ENCODE measurements around the gene TRPV4. TPM values are rescaled to one million over a fixed set of nuclear protein-coding genes. Genes with fewer than 3 reads are reported as not detected.

The TRPV4 gene
- total RNA-seq, 2 experiments from 2014 or later = not detected

DNA sequence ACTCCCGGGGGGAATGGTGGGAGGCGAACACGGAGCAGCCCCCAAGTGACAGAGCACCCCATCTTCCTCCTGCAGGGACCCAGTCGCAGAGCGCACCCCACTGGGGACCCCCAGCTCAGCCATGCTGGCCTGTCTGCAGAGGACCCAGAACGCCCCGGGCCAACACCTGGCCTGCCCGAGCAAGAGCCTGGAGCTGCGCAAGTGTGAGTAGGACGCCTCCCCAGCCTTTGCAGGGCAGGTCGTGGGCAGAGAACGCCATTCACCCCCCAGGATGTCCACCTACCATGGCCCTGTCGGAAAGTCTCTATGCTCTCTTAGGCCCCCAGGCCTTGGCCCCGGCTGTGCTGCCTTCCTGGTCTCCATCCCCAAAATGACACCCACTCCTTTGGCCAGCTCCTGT, 89.2 kb downstream of the TRPV4 start:
- Mint-ChIP-seq H3K4me3 (no peak overlapping the region), H3K36me3 (no peaks in the 10 kb centered on the region), H3K9me3 (no peaks in the 10 kb centered on the region)

DNA sequence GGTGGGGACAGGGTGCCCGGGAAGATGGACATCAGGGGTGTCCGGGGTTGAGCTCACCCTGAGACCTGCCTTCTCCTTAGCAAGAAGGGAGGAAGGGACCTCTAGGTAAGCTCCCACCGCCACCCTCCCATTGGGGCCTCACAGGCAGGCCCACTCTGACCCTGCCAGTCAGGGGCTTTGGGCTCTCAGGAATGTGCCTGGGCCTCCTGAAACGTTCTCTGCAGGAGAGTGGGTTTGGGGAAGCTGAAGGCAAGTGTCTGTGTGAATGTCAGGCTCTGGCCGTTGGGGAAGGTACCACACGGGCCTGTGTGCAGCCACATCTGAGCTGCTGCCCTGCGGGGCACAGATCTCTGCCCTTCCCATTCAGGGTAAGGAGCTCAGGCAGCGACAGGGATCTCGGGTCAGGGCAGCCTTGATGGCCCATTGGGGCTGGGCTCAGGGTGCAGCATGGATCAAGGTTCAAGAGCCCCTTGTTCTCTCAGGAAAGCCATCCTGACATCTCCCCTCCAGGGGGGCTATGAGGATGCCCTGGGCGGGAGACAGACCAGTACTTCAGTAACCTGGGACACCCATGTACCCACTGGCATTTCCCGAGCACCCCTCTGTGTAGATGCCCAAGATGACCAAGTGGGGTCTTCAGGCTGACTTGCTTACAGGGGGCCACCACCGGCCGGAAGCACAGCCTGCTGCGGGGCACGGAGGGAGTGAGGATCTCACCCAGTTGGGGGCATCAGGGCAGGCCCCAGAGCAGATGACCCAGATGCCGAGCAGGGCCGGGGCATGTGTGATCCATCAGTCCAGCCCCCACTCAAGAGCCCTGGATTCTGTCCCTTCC, 89.9 kb downstream of the TRPV4 start:
- no peak overlapping the region for H3K4me3 Mint-ChIP-seq
- no peaks in the 10 kb centered on the region for H3K36me3 Mint-ChIP-seq
- no peaks in the 10 kb centered on the region for H3K4me1 Mint-ChIP-seq
- H3K9me3 Mint-ChIP-seq = no peaks in the 10 kb centered on the region
- peaks cover 6% of the 10 kb centered on the region for H3K27me3 Mint-ChIP-seq
- no peak overlapping the region for H3K27ac Mint-ChIP-seq
- DNase-seq = no peak

More for the DNA sequence above, 89.2 kb downstream of the TRPV4 start:
- Mint-ChIP-seq H3K4me1 (no peaks in the 10 kb centered on the region), H3K27ac (no peak overlapping the region), H3K27me3 (peaks cover 6% of the 10 kb centered on the region)
- DNase-seq = no peak

DNA sequence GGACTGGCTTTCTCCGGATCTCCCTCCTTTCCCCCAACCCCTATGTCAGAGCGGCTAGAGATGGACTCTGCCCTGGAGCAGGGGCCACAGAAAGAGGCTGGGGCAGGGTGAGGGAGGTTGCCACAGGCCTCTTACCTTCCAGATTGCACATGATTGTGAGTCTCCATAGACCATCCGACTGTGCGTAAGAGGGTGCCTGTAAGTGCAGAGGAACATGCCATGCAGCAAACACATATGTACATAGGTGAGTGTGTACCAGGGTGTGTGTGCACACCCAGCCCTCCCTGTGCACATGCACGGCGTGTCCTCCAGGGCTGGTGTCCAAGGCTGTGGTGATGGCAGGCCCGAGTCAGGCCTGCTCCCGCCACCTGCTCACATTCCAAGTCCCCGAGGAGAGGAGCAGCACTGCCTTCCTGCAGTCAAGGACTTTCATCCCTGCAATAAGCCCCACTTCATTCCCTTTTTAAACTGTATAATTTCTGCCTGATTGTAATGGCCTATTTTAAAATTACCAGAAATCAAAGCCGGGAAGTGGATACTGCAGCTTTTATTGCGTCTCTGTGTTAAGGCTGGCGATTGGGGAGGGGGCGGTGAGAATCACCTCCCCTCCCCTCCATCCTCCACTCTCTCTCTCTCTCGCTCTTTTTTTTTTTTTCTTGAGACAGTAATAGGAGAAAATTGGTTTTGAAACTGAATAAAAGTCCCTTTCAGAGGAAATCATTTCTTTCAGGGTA, 91.1 kb downstream of the TRPV4 start:
- H3K9me3 Mint-ChIP-seq = no peaks in the 10 kb centered on the region
- H3K36me3 Mint-ChIP-seq = no peaks in the 10 kb centered on the region
- H3K4me1 Mint-ChIP-seq = no peaks in the 10 kb centered on the region
- H3K27ac Mint-ChIP-seq = no peak overlapping the region
- peaks cover 6% of the 10 kb centered on the region for H3K27me3 Mint-ChIP-seq
- no peak for DNase-seq
- H3K4me3 Mint-ChIP-seq = no peak overlapping the region

DNA sequence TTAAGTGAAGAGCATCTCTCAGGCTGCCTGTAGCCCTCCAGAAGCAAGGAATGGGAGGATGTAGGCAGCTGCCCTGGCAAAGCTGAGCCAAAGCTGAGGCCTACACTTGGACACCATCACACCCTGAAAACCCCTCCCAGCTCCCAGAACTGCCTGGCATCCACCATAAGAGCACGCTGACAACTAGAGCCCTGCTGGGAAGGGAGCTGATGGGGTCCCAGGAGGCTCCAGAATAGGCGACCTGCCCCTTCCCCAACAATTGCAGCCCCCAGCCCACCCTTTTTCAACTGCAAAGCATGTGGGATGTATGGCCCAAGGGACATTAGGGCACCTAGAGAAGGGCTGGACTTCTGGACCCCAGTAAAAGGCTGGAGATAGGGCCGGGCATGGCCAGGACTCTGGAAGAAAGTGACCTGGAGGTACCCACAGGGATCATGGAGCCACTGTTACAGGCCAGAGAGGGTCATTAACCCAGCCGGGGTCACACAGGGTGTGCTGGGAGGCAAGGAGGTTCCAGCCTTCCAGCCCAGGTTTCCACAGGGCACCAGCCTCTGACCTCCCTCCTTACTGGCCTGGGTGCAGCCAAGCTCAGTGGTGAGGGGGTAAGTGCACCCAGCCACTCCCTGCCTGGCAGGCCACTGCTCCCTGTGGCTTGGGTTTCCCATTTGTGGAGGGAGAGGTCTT, 91.8 kb downstream of the TRPV4 start:
- Mint-ChIP-seq H3K27ac (no peak overlapping the region), H3K27me3 (peaks cover 9% of the 10 kb centered on the region), H3K4me1 (no peaks in the 10 kb centered on the region), H3K36me3 (no peaks in the 10 kb centered on the region), H3K4me3 (no peak overlapping the region), H3K9me3 (no peaks in the 10 kb centered on the region)
- DNase-seq = no peak

DNA sequence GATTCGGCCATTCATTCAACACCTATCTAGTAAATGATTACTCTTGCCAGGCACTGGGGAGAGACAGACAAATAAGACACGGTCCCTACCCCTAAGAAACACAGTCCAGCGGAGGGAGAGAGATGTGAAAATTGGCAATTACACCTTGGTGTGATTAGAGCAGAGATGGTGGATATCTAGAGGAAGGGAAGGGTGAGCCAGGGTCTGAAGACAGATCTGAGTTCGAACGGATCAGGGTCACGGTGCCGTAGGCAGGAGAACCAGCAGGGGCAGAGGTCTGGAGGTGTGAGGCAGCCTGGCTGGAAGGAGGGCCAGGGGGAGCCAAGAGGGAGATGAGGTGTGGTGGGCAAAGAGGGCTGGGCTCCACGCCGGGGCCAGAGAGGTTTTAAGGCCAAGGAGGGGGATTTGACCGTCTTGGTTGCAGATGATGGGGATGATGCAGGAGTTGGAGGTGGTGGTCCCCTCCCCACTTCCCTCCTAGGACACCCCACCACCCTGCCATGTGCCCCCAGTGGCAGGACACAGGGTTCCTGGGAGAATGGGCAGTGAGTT, 92.4 kb downstream of the TRPV4 start:
- Mint-ChIP-seq H3K4me3 (no peak overlapping the region), H3K9me3 (no peaks in the 10 kb centered on the region), H3K27ac (no peak overlapping the region), H3K27me3 (peaks cover 11% of the 10 kb centered on the region), H3K36me3 (no peaks in the 10 kb centered on the region), H3K4me1 (no peaks in the 10 kb centered on the region)
- no peak for DNase-seq

DNA sequence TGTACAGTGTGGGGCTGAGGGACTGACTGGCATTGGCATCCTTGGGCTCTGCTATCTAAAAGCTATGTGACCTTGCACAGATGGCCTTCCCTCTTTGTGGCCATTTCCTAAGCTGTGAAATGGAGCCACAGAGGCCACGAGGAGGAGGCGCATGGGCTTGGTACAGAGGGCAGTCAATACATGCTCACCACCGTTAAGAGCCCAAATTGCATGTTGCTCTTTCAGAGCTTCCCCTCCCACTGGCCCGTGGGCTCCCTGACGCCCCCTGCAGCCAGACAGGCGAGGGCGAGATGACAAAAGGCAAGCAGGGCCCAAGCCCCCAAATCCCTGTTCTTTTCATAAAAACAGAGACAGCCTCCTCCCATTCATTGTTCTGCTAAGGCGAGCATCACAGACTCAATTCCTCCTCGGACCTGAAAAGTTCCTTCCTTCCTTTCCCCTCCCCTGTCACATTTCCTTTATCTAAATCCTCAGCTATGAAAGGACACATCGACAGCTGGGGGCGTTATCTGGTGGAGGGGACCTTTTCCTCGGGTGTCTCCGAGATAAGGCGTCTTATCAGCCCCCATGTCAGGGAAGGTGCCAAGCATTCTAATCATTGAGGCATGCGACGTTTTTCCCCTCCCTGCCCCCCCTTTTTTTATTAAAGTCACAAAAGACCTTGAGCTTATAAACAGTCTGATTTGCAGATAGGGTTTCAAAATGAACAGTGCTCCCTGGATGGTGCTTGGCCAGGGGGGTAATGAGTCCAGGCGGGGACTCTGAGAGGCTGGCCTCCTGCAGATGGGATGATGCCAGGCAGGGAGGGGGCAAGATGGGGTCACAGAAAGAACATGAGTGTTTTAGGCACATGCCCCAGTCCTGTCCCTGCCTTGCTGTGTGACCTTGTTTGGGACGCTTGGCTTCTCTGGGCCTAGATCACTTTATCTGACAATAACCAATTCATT, 93.2 kb downstream of the TRPV4 start:
- no peak overlapping the region for H3K4me3 Mint-ChIP-seq
- no peak for DNase-seq
- peaks cover 19% of the 10 kb centered on the region for H3K27me3 Mint-ChIP-seq
- no peak overlapping the region for H3K27ac Mint-ChIP-seq
- H3K9me3 Mint-ChIP-seq = no peaks in the 10 kb centered on the region
- H3K36me3 Mint-ChIP-seq = no peaks in the 10 kb centered on the region
- H3K4me1 Mint-ChIP-seq = no peaks in the 10 kb centered on the region

DNA sequence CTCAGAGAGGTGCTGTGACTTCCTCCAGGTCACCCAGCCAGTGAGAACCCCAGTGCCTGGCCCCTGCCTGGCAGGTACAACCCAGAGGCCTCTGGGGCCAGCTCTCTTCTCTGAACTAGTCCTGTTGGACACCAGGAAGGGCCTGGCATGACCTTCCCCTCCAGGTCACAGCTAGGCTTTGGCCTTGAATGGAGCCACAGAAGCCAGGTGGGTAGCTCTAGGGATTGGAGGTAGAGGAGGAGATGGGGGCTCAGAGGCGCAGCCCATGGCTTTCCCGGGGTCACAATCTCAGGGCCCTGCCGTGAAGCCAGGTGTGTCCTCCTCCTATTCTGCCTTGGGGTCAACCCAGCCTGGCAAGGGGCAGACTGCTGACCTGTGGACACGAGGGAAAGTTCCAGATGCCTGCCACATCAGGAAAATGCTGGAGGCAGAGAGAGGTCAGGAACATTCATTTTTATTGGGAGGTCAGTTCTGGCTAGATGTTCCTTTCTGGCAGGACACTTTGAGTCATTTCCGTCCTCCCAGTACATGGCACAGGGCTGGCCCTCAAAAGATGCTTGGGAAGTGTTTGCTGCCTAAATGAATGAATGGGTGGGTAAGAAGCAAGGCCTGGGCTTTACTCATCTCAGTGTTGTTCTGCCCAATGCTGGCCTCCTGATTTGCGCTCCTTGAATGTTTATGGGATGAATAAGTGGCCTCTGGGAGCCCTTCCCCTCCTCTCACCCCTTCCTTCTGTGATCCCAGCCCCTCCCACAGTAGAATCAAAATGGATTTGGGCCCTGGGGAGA, 94.1 kb downstream of the TRPV4 start:
- no peaks in the 10 kb centered on the region for H3K4me1 Mint-ChIP-seq
- no peak overlapping the region for H3K4me3 Mint-ChIP-seq
- no peak for DNase-seq
- peaks cover 28% of the 10 kb centered on the region for H3K27me3 Mint-ChIP-seq
- no peak overlapping the region for H3K27ac Mint-ChIP-seq
- no peaks in the 10 kb centered on the region for H3K9me3 Mint-ChIP-seq
- H3K36me3 Mint-ChIP-seq = no peaks in the 10 kb centered on the region

DNA sequence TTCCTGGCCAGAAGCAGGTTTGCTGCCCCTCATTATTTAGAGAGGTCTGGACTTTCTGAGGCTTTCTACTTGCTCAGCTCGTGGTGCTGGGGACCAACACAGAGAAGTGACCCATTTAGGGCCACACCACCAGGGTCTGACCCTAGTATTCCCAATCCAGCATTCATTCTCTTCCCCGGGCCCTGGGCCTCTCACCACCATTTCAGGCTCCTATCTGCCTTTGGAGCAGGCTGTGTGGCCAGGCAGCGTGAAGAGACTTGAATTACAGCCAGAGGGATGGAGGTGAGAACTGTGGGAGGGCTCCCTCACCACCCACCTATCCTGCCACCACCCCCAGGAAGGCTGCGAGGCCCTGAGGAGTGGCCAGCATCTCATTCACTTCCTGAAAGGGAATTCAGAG, 95.0 kb downstream of the TRPV4 start:
- DNase-seq = no peak
- H3K36me3 Mint-ChIP-seq = no peaks in the 10 kb centered on the region
- no peaks in the 10 kb centered on the region for H3K4me1 Mint-ChIP-seq
- H3K27me3 Mint-ChIP-seq = peaks cover 35% of the 10 kb centered on the region
- H3K9me3 Mint-ChIP-seq = no peaks in the 10 kb centered on the region
- H3K27ac Mint-ChIP-seq = no peak overlapping the region
- no peak overlapping the region for H3K4me3 Mint-ChIP-seq

DNA sequence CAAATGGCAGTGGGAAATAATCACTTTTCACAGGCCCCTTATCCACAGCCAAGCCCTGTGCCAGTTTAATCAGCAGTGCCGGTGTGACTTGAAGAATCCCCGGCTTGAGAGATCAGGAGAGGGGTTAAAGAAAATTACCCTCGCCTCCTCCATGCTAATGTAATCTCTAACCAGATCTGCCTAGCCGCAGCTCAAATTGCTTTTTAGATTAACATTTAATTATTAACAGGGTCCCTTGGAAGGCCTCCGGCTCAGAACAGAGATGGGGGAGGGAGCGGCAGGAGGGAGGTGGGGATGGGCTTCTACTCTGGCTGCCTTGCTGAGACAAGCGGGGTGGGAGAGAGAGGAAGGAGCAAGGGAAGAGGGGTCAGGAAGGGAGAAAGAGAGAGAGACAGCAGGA, 95.6 kb downstream of the TRPV4 start:
- DNase-seq = no peak
- Mint-ChIP-seq H3K9me3 (no peaks in the 10 kb centered on the region), H3K27ac (no peak overlapping the region), H3K27me3 (peaks cover 39% of the 10 kb centered on the region), H3K36me3 (no peaks in the 10 kb centered on the region), H3K4me3 (no peak overlapping the region), H3K4me1 (no peaks in the 10 kb centered on the region)

DNA sequence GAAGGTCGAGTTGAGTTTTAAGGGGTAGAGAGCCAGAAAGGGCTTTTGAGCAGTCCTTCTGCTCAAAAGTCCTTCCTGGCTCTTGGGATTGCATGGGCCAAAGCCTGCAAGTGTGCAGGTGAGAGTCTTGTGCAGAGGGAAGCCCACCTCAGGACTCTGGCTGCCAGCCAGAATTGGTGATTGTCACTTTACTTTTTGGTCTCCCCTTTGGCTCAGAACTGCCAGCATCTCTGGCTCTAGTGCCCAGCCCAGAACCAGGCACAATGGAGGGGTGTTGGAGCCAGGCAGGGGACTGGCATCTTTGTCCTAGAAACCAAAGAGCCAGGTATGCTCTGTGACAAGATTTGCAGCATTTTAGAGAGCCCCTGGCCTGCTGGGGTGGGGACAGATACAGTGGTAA, 96.1 kb downstream of the TRPV4 start:
- no peaks in the 10 kb centered on the region for H3K4me1 Mint-ChIP-seq
- no peaks in the 10 kb centered on the region for H3K9me3 Mint-ChIP-seq
- H3K27me3 Mint-ChIP-seq = peaks cover 39% of the 10 kb centered on the region
- no peak for DNase-seq
- H3K27ac Mint-ChIP-seq = no peak overlapping the region
- no peak overlapping the region for H3K4me3 Mint-ChIP-seq
- H3K36me3 Mint-ChIP-seq = no peaks in the 10 kb centered on the region

DNA sequence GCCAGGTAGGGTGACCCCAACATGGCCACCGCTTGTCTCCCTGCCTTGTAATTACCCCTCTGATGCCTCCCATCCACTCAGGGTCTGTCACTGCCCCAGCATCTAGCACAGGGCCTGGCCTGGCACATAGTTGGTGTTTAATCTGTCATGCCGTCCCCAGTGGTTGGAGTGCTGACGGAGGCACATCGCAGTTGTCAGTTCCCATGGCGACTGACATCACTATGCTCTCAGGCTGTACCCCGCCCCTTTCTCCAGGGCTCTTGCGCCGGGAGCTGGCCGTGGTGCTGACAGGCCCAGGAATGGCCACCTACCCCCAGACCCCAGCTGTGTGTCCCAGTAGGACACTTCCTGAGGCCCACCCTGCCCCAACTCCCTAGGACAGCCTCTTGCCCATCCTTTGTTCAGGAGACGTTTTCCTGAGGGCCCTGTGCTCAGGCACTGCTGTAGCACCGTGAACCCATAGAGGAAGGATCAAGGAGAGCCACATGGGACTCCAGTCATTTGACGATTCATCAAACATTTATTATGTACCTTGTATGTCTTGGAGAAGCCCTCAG, 96.6 kb downstream of the TRPV4 start:
- peak; percentile 18 for DNase-seq
- Mint-ChIP-seq H3K9me3 (no peaks in the 10 kb centered on the region), H3K4me1 (no peaks in the 10 kb centered on the region), H3K27me3 (peaks cover 39% of the 10 kb centered on the region), H3K27ac (no peak overlapping the region), H3K36me3 (no peaks in the 10 kb centered on the region), H3K4me3 (no peak overlapping the region)

DNA sequence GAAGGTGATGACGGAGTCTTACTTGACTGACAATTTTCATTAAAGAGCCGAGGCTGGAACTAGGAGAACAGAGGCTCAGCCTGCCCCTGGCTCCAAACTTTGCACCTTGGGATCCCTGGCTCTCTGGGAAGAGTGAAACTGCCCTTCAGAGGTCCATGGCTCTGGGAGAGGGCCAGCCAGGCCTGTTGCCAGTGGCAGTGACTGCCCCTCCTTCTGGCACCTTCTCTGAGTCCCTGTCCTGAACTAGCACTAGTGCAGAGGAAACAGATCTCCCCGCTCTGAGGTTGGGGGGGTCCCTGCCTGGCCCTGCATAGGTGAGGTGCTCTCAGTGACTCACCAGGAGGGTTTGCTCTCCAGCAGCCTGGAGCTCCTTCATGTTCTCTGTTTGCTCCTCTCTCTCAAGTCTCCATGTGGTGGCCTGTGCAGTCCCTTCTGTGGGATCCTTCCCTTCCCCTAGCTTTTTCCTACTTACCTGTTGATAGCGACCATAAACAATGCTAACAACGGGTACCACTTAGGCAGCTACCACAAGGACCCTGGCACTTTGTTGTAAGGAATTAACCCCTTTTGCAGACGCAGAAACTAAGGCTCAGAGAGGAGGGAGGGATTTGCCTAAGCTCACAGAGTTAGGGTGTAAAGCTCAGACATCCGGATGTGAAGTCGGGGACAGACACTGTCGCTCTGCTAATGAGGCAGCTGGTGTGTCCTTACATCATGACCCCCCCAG, 97.2 kb downstream of the TRPV4 start:
- no peak overlapping the region for H3K27ac Mint-ChIP-seq
- no peak for DNase-seq

DNA sequence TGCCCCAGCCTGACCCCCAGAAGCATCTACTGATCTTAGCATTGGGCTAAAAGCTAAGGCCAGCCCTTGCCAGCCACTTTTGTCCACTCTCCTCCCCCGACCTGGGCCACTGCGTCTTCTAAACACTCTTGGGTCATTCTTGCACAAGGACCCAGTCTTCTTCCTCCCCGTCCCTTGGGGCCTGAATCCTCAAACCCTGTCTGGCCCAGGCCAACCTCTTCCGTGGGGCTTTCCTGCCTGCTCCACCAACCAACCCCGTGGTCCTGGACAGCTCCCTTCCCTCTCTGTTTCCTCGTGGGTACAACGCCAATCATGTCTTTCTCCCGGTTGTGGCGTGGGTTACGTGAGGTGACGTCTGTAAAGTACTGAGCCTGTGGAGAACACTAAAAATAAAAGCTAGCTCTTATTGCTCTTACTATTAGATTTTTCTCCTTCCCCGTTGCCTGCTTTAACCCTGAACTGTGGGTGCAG, 98.1 kb downstream of the TRPV4 start:
- DNase-seq = no peak

More for the DNA sequence above, 97.2 kb downstream of the TRPV4 start:
- Mint-ChIP-seq H3K4me3 (no peak overlapping the region), H3K9me3 (no peaks in the 10 kb centered on the region), H3K27me3 (peaks cover 38% of the 10 kb centered on the region), H3K36me3 (no peaks in the 10 kb centered on the region), H3K4me1 (no peaks in the 10 kb centered on the region)

More for the DNA sequence above, 98.1 kb downstream of the TRPV4 start:
- Mint-ChIP-seq H3K4me3 (no peak overlapping the region), H3K27me3 (peaks cover 33% of the 10 kb centered on the region), H3K4me1 (no peaks in the 10 kb centered on the region), H3K36me3 (no peaks in the 10 kb centered on the region), H3K9me3 (no peaks in the 10 kb centered on the region), H3K27ac (no peak overlapping the region)
